H1 (cell line): ENCODE data around the gene HIGD2A. TPM values are rescaled to one million over a fixed set of nuclear protein-coding genes. Genes with fewer than 3 reads are reported as not detected.

Source experiments
- CEBPB ChIP-seq: IDR thresholded peaks from 2 replicates; pipeline ENCODE4 v1.6.1; 2012; ENCODE audit warnings: low read depth, low read length
- HDAC2 ChIP-seq, 2 experiments: fragments of 300-600 bp in 1 of 2; sonication (generic) in 1 of 2; IDR thresholded peaks; 2 replicates each; pipeline ENCODE4 v1.6.1; 2011 to 2012; ENCODE audit warnings: low read depth in 2 of 2, low read length in 2 of 2, mild to moderate bottlenecking in 2 of 2, moderate library complexity in 2 of 2, borderline replicate concordance in 1 of 2, inconsistent platforms in 1 of 2
- KDM1A ChIP-seq: fragments of 200-600, 300-600 bp; sonication (generic); IDR thresholded peaks from 2 replicates; pipeline ENCODE4 v1.7.1; 2016; ENCODE audit warnings: mild to moderate bottlenecking, low read length, borderline replicate concordance
- RXRA ChIP-seq: IDR thresholded peaks from 2 replicates; pipeline ENCODE4 v1.6.1; 2011; ENCODE audit warnings: low read depth, mild to moderate bottlenecking, low read length, moderate library complexity; ENCODE audit not compliant: insufficient read depth
- polyA plus RNA-seq, 7 experiments: library from polyadenylated mRNA; depleted of rRNA in 3 of 7; stranded (reverse) in 5 of 7; unstranded in 2 of 7; fragments of >200 nt in 5 of 7; fragments of 200-250 nt in 2 of 7; gene quantifications; 1 replicate in 5 of 7; 2 replicates in 1 of 7; 4 replicates in 1 of 7; pipeline versions ENCODE4 v1.2.1 to v1.2.3, GENCODE V29; 2011 to 2013; ENCODE audit warnings: missing spikeins in 2 of 7, mixed read lengths in 2 of 7
- total RNA-seq: library from RNA; stranded (reverse); fragmentation: NEBNext Ultra II Directional; extraction: Animal tissue kit (Norgen Biotek cat#: 25700); gene quantifications from 2 replicates; pipeline ENCODE4 v1.2.1, GENCODE V29; 2021
- TF ChIP-seq, protein P1 (sequence below): fragments of 300-600 bp; sonication (generic); IDR thresholded peaks from 2 replicates; pipeline ENCODE4 v1.7.1; 2012; ENCODE audit warnings: low read length, moderate library complexity, mild to moderate bottlenecking, inconsistent platforms; ENCODE audit not compliant: insufficient replicate concordance

Gene HIGD2A
- total and polyA plus RNA-seq, 2 of the 8 experiments (the other 6 are each of a cell fraction or from before 2014, with no cell fraction given), result 95.5 to 264 TPM

DNA sequence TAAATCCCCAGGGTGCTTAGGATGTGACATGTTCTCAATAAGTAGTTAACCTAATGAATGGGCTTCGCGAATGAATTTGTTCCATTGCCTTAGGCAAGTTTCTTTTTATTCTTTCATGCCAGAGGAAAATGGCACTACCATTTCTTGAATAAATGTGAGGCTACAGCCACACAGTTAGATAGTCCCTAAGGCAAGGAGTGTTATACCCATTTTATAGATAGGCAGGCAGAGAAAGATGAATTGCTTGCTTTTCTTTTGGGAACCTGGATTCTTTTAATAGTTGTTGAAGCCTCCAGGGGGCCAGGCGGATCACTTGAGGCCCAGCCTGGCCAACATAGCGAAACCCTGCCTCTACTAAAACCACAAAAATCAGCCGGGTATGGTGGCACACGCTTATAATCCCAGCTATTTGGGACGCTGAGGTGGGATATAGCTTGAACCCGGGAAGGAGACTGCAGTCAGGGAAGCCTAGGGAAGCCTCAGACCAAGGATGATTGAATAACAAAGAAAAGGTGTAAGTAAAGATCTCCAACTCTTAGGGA is 1.1 kb upstream of the HIGD2A start (continued):
- TF ChIP-seq, protein P1, sequence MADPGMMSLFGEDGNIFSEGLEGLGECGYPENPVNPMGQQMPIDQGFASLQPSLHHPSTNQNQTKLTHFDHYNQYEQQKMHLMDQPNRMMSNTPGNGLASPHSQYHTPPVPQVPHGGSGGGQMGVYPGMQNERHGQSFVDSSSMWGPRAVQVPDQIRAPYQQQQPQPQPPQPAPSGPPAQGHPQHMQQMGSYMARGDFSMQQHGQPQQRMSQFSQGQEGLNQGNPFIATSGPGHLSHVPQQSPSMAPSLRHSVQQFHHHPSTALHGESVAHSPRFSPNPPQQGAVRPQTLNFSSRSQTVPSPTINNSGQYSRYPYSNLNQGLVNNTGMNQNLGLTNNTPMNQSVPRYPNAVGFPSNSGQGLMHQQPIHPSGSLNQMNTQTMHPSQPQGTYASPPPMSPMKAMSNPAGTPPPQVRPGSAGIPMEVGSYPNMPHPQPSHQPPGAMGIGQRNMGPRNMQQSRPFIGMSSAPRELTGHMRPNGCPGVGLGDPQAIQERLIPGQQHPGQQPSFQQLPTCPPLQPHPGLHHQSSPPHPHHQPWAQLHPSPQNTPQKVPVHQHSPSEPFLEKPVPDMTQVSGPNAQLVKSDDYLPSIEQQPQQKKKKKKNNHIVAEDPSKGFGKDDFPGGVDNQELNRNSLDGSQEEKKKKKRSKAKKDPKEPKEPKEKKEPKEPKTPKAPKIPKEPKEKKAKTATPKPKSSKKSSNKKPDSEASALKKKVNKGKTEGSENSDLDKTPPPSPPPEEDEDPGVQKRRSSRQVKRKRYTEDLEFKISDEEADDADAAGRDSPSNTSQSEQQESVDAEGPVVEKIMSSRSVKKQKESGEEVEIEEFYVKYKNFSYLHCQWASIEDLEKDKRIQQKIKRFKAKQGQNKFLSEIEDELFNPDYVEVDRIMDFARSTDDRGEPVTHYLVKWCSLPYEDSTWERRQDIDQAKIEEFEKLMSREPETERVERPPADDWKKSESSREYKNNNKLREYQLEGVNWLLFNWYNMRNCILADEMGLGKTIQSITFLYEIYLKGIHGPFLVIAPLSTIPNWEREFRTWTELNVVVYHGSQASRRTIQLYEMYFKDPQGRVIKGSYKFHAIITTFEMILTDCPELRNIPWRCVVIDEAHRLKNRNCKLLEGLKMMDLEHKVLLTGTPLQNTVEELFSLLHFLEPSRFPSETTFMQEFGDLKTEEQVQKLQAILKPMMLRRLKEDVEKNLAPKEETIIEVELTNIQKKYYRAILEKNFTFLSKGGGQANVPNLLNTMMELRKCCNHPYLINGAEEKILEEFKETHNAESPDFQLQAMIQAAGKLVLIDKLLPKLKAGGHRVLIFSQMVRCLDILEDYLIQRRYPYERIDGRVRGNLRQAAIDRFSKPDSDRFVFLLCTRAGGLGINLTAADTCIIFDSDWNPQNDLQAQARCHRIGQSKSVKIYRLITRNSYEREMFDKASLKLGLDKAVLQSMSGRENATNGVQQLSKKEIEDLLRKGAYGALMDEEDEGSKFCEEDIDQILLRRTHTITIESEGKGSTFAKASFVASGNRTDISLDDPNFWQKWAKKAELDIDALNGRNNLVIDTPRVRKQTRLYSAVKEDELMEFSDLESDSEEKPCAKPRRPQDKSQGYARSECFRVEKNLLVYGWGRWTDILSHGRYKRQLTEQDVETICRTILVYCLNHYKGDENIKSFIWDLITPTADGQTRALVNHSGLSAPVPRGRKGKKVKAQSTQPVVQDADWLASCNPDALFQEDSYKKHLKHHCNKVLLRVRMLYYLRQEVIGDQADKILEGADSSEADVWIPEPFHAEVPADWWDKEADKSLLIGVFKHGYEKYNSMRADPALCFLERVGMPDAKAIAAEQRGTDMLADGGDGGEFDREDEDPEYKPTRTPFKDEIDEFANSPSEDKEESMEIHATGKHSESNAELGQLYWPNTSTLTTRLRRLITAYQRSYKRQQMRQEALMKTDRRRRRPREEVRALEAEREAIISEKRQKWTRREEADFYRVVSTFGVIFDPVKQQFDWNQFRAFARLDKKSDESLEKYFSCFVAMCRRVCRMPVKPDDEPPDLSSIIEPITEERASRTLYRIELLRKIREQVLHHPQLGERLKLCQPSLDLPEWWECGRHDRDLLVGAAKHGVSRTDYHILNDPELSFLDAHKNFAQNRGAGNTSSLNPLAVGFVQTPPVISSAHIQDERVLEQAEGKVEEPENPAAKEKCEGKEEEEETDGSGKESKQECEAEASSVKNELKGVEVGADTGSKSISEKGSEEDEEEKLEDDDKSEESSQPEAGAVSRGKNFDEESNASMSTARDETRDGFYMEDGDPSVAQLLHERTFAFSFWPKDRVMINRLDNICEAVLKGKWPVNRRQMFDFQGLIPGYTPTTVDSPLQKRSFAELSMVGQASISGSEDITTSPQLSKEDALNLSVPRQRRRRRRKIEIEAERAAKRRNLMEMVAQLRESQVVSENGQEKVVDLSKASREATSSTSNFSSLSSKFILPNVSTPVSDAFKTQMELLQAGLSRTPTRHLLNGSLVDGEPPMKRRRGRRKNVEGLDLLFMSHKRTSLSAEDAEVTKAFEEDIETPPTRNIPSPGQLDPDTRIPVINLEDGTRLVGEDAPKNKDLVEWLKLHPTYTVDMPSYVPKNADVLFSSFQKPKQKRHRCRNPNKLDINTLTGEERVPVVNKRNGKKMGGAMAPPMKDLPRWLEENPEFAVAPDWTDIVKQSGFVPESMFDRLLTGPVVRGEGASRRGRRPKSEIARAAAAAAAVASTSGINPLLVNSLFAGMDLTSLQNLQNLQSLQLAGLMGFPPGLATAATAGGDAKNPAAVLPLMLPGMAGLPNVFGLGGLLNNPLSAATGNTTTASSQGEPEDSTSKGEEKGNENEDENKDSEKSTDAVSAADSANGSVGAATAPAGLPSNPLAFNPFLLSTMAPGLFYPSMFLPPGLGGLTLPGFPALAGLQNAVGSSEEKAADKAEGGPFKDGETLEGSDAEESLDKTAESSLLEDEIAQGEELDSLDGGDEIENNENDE, result no peak
- TF ChIP-seq CEBPB, result no peak
- TF ChIP-seq HDAC2 (IDR thresholded peaks at IDR 0.05; ENCODE audit: borderline replicate concordance in 1 of 2, low read depth in 2 of 2, low read length in 2 of 2), result no peak
- no peak for TF ChIP-seq RXRA
- TF ChIP-seq KDM1A, result no peak
